IPS-18a (cell line): ENCODE data around the gene MED15.

Experiments used
- H3K27ac ChIP-seq: one replicate; pipeline ENCODE4 v1.5.1; 2013; ENCODE audit warnings: low read length
- H3K27me3 ChIP-seq: one replicate; pipeline ENCODE4 v1.6.1; 2013; ENCODE audit warnings: mild to moderate bottlenecking, low read length; ENCODE audit not compliant: control insufficient read depth, insufficient read depth
- H3K36me3 ChIP-seq: one replicate; pipeline ENCODE4 v1.6.1; 2013; ENCODE audit warnings: low read depth, low read length; ENCODE audit not compliant: control insufficient read depth
- H3K4me1 ChIP-seq: one replicate; pipeline ENCODE4 v1.6.1; 2013; ENCODE audit warnings: low read depth, low read length; ENCODE audit not compliant: control insufficient read depth
- H3K4me3 ChIP-seq: one replicate; pipeline ENCODE4 v1.5.1; 2013; ENCODE audit warnings: low read length
- H3K9ac ChIP-seq: one replicate; pipeline ENCODE4 v1.6.1; 2013; ENCODE audit warnings: mild to moderate bottlenecking, low read length, moderate library complexity
- H3K9me3 ChIP-seq: one replicate; pipeline ENCODE4 v1.6.1; 2013; ENCODE audit warnings: low read depth, low read length; ENCODE audit not compliant: control insufficient read depth

MED15 gene

DNA sequence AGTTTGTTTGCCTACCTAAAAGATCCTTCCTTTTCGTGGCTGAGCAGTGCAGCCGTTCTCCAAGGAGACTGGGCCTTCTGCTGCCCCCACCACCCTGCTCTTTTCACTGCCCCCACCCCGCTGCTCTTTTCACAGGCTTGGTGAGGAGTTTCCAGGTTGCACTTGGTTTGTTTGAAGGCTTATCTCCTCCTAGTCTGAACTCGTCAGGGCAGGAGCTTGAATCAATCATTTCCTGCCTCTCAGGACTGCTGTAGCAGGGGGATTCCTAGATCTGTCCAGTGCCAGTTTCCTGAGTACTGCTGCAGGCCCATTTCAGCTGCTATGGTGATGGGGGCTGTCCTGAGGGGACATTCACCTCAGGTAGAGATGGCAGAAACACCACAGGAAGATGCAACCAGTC is 10.0 kb downstream of the MED15 start:
- Histone ChIP-seq H3K4me1 (no peaks in the 10 kb centered on the region), H3K27me3 (no peaks in the 10 kb centered on the region), H3K9ac (no peak overlapping the region), H3K9me3 (no peaks in the 10 kb centered on the region), H3K4me3 (no peak overlapping the region), H3K27ac (no peak overlapping the region), H3K36me3 (no peaks in the 10 kb centered on the region)

DNA sequence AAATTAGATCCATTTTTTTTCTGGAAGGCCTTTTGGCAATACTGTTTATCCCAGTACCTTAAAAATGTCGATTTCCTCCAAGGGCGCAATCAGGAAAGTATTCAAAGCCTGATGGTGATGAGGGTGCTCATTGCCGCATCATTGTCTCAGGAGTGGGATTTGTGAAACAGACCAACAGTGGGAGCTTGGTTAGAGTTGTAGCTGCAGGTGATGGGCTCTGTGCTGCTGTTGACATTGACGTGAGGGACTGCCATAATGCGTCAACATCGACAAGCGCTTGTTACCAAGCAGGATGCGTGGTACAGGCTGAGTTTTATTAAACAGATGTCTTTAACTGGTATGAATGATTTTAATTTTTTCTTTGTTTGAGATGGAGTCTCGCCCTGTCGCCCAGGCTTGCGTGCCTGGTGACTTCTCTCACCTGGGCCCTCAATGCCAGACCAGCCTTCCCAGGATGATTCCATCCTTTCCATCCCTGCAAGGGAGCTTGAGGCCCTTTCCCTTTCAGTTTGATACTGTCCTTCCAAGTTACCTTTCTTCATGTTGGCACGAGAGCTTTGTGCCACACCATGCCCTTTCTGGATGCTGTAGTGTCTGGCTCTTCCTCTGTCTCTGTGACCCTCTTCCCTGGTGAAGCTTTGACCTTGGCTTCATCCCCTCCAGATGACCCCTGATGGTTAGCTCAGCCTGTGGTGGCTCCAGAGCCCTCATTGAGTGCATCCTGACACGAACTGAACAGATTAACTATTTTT is 10.6 kb downstream of the MED15 start:
- Histone ChIP-seq H3K4me3 (no peak overlapping the region), H3K36me3 (no peaks in the 10 kb centered on the region), H3K9ac (no peak overlapping the region), H3K27me3 (no peaks in the 10 kb centered on the region), H3K4me1 (no peaks in the 10 kb centered on the region), H3K9me3 (no peaks in the 10 kb centered on the region), H3K27ac (no peak overlapping the region)

DNA sequence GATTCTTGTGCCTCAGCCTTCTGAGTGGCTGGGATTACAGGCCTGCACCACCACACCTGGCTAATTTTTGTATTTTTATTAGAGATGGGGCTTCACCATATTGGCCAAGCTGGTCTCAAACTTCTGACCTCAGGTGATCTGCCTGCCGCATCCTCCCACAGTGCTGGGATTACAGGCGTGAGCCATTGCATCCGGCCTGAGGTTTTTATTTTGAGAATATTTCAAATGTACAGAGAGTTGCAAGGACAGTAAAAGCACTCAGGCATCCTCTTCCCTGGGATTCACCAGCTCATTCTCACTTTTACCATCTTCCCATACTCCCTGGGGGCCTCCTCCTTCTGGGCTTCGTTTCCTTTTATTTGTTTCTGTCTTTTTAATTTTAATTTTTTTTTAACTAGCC is 12.1 kb downstream of the MED15 start:
- H3K4me1 ChIP-seq = no peaks in the 10 kb centered on the region
- H3K27me3 ChIP-seq = no peaks in the 10 kb centered on the region
- H3K4me3 ChIP-seq = no peak overlapping the region
- no peak overlapping the region for H3K9ac ChIP-seq
- no peaks in the 10 kb centered on the region for H3K9me3 ChIP-seq
- no peaks in the 10 kb centered on the region for H3K36me3 ChIP-seq
- H3K27ac ChIP-seq = no peak overlapping the region

- H3K4me1 ChIP-seq = no peaks in the 10 kb centered on the region
- H3K9ac ChIP-seq = no peak overlapping the region
- no peak overlapping the region for H3K4me3 ChIP-seq
- H3K36me3 ChIP-seq = no peaks in the 10 kb centered on the region
- H3K9me3 ChIP-seq = no peaks in the 10 kb centered on the region
- H3K27me3 ChIP-seq = no peaks in the 10 kb centered on the region
- H3K27ac ChIP-seq = no peak overlapping the region
Measured at GRCh38 chr22:20520093-20520511, 12.7 kb downstream of the MED15 start.

- no peaks in the 10 kb centered on the region for H3K9me3 ChIP-seq
- no peak overlapping the region for H3K4me3 ChIP-seq
- no peaks in the 10 kb centered on the region for H3K4me1 ChIP-seq
- H3K27ac ChIP-seq = no peak overlapping the region
- H3K36me3 ChIP-seq = no peaks in the 10 kb centered on the region
- H3K9ac ChIP-seq = no peak overlapping the region
- H3K27me3 ChIP-seq = no peaks in the 10 kb centered on the region
Measured at GRCh38 chr22:20522134-20523004, 15.0 kb downstream of the MED15 start.

GRCh38 chr22:20523086-20523983 is 15.9 kb downstream of the MED15 start:
- Histone ChIP-seq H3K4me3 (no peak overlapping the region), H3K27me3 (no peaks in the 10 kb centered on the region), H3K9ac (no peak overlapping the region), H3K36me3 (peaks cover 4% of the 10 kb centered on the region), H3K4me1 (no peaks in the 10 kb centered on the region), H3K27ac (no peak overlapping the region), H3K9me3 (no peaks in the 10 kb centered on the region)

DNA sequence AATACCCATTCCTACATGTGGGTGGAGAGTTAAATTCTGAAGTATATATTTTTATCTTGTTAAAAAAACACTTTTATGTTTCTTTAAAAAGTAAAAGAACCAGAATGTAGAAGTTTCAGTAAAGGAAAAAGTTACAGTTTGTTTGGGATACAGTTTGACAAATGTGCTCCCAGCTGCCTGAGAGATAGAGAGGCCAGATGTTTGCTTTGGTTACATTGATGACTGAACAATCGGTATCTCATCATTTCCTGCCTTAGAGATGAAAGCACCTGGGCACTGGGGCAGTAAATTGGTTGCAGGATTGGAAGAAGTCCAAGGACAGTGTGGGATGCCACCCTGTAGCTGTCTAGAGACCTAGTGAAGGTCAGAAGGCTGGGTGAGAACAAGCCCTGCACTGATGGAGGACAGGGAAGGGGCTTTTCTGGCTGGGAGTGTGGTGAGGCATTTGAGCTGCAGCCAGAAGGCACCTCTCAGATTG is 16.6 kb downstream of the MED15 start:
- H3K9me3 ChIP-seq = no peaks in the 10 kb centered on the region
- no peak overlapping the region for H3K4me3 ChIP-seq
- H3K4me1 ChIP-seq = no peaks in the 10 kb centered on the region
- no peak overlapping the region for H3K9ac ChIP-seq
- H3K36me3 ChIP-seq = peaks cover 6% of the 10 kb centered on the region
- no peak overlapping the region for H3K27ac ChIP-seq
- H3K27me3 ChIP-seq = no peaks in the 10 kb centered on the region

GRCh38 chr22:20525048-20525447 is 17.6 kb downstream of the MED15 start:
- Histone ChIP-seq H3K27ac (no peak overlapping the region), H3K4me3 (no peak overlapping the region), H3K9ac (no peak overlapping the region), H3K36me3 (peaks cover 6% of the 10 kb centered on the region), H3K9me3 (no peaks in the 10 kb centered on the region), H3K27me3 (no peaks in the 10 kb centered on the region), H3K4me1 (no peaks in the 10 kb centered on the region)

- Histone ChIP-seq H3K9ac (no peak overlapping the region), H3K36me3 (peaks cover 6% of the 10 kb centered on the region), H3K27ac (no peak overlapping the region), H3K9me3 (no peaks in the 10 kb centered on the region), H3K4me1 (peaks cover 8% of the 10 kb centered on the region), H3K27me3 (no peaks in the 10 kb centered on the region), H3K4me3 (no peak overlapping the region)
Measured at GRCh38 chr22:20526305-20526627, 18.9 kb downstream of the MED15 start.

DNA sequence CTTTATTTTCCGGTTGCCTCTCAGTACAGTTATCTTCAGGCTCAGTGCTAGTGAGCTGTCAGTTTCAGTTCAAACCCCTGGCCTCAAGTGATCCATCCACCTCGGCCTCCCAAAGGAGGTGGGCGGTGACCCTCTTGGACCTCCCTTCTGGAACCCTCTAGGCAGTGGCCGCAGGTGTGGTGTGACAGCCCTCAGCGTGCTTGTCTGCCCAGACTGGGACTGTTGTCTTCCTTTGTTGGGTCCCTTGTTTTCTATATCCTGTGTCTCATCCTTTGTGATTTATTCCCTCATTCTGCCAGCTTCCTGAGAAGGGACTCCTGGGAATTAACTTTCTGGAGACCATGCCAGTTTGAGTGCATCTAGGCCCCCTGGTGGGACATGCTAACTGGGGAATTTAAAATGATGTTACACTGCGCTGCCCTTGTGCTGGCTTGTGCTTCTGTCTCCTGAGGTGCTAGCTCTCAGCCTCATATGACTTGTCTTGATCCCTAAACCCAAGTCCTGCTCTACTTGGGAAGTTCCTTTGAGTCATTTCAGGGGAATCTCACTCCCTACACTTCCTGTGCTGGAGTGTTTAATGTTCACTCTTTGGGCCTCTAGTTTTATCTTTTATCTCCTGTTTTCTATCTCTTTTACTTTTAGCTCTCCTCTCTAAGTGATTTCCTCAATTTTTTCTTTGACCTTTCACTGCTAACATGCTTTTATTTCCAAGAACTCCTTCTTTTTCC is 19.4 kb downstream of the MED15 start:
- Histone ChIP-seq H3K9ac (no peak overlapping the region), H3K27me3 (no peaks in the 10 kb centered on the region), H3K9me3 (no peaks in the 10 kb centered on the region), H3K4me1 (peaks cover 11% of the 10 kb centered on the region), H3K4me3 (no peak overlapping the region), H3K27ac (no peak overlapping the region), H3K36me3 (peaks cover 6% of the 10 kb centered on the region)
